Measurements from ENCODE around the gene SLC25A6.
"Not testable (repeated sequence)": the region's sequence is repeated elsewhere in the genome, so short reads cannot be mapped to it uniquely, and the experiment has no call there.

Gene SLC25A6

DNA sequence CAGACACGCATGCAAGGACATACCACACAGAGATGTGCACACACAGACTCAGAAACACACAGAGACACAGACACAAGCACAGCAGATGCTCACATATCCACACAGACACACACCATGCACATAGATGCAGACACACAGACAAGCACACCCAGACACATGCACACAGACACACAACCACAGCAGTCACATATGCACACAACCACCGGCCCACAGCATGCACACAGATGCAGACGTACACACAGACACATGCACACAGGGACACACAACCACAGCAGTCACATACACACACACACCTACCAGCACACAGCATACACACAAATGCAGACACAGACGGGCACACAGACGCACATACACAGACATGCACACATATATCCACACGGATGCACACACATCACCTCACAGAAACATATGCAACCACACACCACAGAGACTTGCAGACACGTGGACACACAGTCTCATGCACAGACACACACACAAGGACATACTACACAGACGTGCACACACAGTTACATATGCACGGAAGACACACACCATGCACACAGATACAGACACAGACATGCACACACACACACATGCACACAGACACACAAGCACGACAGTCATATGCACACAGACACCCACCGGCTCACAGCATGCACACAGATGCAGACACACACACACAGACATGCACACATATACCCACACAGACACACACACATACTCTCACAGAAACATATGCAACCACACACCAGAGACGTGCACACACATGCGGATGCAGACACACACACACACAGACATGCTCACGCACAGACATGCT is 25.2 kb upstream of the SLC25A6 start:
- no peak for DNase-seq
- Histone ChIP-seq H3K9me3 (no peaks in the 10 kb centered on the region; the same call in 1 of the 2 replicates), H3K36me3 (no peaks in the 10 kb centered on the region), H3K4me3 (ENCODE audit: low read depth, low read length) (no peak overlapping the region), H3K4me1 (no peaks in the 10 kb centered on the region), H3K27me3 (no peaks in the 10 kb centered on the region)
- TF ChIP-seq, protein P1, sequence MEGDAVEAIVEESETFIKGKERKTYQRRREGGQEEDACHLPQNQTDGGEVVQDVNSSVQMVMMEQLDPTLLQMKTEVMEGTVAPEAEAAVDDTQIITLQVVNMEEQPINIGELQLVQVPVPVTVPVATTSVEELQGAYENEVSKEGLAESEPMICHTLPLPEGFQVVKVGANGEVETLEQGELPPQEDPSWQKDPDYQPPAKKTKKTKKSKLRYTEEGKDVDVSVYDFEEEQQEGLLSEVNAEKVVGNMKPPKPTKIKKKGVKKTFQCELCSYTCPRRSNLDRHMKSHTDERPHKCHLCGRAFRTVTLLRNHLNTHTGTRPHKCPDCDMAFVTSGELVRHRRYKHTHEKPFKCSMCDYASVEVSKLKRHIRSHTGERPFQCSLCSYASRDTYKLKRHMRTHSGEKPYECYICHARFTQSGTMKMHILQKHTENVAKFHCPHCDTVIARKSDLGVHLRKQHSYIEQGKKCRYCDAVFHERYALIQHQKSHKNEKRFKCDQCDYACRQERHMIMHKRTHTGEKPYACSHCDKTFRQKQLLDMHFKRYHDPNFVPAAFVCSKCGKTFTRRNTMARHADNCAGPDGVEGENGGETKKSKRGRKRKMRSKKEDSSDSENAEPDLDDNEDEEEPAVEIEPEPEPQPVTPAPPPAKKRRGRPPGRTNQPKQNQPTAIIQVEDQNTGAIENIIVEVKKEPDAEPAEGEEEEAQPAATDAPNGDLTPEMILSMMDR (IDR thresholded peaks at IDR 0.05; ENCODE audit: low read depth, low read length), result no peak

DNA sequence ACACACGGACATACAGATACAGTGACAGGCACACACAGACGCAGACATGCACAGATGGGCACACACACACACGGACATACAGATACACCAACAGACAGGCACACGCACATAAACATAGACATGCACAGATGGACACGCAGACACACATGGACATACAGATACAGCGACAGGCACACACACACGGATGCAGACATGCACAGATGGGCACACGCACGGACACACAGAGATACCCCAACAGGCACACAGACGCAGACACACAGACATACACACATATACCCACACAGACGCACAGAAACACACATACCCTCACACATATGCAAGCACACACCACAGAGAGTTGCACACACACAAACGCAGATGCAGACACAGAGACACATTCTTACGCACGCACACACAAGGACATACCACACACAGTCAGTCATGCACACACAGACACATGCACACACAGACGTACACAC is 24.4 kb upstream of the SLC25A6 start:
- Histone ChIP-seq H3K4me3 (ENCODE audit: low read depth, low read length) (no peak overlapping the region), H3K4me1 (no peaks in the 10 kb centered on the region), H3K36me3 (no peaks in the 10 kb centered on the region), H3K27me3 (no peaks in the 10 kb centered on the region), H3K9me3 (no peaks in the 10 kb centered on the region; the same call in 1 of the 2 replicates)
- no peak for DNase-seq
- TF ChIP-seq, protein P1 (IDR thresholded peaks at IDR 0.05; ENCODE audit: low read depth, low read length), result no peak

DNA sequence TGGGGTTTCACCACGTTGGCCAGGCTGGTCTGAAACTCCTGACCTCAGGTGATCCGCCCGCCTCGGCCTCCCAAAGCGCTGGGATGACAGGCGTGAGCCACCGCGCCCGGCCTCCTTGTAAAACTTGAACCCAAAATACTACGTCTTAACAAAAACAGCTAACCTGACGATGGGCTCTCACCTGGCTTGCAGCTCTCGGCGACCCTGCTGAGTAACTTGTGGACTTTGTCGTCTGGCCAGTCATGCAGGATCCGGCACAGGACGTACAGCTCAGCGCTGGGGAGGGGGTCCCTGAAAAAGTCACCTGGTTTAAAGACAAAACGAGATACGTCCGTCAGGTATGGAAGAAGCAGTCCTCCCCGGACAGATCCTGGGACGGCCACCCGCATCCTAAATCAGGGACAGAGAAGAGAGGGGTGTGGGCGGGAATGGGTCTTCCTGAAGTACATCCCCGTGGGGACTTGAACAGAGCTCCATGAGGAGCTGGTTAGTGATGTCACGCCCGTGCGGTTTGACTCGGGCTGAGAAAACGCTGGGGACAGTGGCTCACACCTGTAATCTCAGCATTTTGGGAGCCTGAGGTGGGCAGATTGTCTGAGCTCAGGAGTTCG is 20.7 kb upstream of the SLC25A6 start:
- H3K4me1 ChIP-seq, result no peaks in the 10 kb centered on the region
- no peak for DNase-seq
- H3K27me3 ChIP-seq, result no peaks in the 10 kb centered on the region
- no peak overlapping the region for H3K4me3 ChIP-seq (ENCODE audit: low read depth, low read length)
- H3K36me3 ChIP-seq, result no peaks in the 10 kb centered on the region
- TF ChIP-seq, protein P1 (IDR thresholded peaks at IDR 0.05; ENCODE audit: low read depth, low read length), result no peak
- H3K9me3 ChIP-seq, result no peaks in the 10 kb centered on the region

DNA sequence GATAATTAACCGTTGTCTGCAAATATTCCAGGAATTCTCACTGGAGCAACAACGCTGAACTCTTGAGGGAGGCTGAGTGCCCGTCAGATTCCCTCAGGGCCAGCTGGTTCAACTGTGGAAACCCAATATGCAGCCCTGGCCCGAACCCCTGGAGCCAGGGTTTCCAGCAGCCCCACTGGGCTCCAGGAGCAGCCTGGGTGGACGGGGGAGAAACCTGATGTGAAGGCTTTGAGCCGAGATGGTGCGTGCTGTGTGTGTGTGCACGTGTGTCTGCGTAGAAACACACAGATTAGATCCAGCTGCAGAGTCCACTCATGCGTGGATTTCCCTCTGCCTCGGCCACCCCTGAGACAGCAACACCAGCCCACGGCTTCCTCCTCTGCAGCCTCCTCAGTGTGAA is 19.4 kb upstream of the SLC25A6 start:
- H3K9me3 ChIP-seq, result no peaks in the 10 kb centered on the region
- no peak for DNase-seq
- H3K36me3 ChIP-seq, result no peaks in the 10 kb centered on the region
- H3K4me3 ChIP-seq (ENCODE audit: low read depth, low read length), result no peak overlapping the region
- no peaks in the 10 kb centered on the region for H3K4me1 ChIP-seq
- no peaks in the 10 kb centered on the region for H3K27me3 ChIP-seq
- TF ChIP-seq, protein P1 (IDR thresholded peaks at IDR 0.05; ENCODE audit: low read depth, low read length), result no peak

- DNase-seq, result no peak
- H3K4me3 ChIP-seq (ENCODE audit: low read depth, low read length), result no peak overlapping the region
- no peaks in the 10 kb centered on the region for H3K9me3 ChIP-seq
- H3K4me1 ChIP-seq, result no peaks in the 10 kb centered on the region
- TF ChIP-seq, protein P1 (IDR thresholded peaks at IDR 0.05; ENCODE audit: low read depth, low read length), result no peak
- H3K27me3 ChIP-seq, result no peaks in the 10 kb centered on the region
- H3K36me3 ChIP-seq, result no peaks in the 10 kb centered on the region; the same call in 1 of the 2 replicates
These were observed 15.1 kb upstream of the SLC25A6 start for GRCh38 chrX:1407035-1407434.

GRCh38 chrX:1405769-1406168 is 13.9 kb upstream of the SLC25A6 start:
- not testable (repeated sequence) for H3K9me3 ChIP-seq; DNase-seq; H3K36me3 ChIP-seq; H3K4me3 ChIP-seq (ENCODE audit: low read depth, low read length); H3K4me1 ChIP-seq; H3K27me3 ChIP-seq

DNA sequence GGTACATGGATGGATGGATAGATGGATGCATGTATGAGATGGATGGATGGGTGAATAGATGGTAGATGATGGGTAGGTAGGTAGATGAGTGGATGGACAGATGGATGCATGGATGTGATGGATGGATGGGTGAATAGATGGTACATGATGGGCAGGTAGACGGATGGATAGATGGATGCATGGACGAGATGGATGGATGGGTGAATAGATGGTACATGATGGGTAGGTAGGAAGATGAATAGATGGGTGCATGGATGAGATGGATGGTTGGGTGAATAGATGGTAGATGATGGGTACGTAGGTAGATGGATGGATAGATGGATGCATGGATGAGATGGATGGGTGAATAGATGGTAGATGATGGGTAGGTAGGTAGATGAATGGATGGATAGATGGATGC is 12.0 kb upstream of the SLC25A6 start:
- not testable (repeated sequence) for H3K4me1 ChIP-seq; DNase-seq; H3K36me3 ChIP-seq; H3K9me3 ChIP-seq; H3K4me3 ChIP-seq (ENCODE audit: low read depth, low read length); H3K27me3 ChIP-seq

Data from BE2C (cell line).